ENCODE data around the gene CANX. TPM values are rescaled to one million over a fixed set of nuclear protein-coding genes. Genes with fewer than 3 reads are reported as not detected.

The CANX gene
- total and polyA plus RNA-seq, 2 of the 13 experiments (the other 11 are each of a cell fraction or from before 2014, with no cell fraction given) = 477 to 680 TPM

DNA sequence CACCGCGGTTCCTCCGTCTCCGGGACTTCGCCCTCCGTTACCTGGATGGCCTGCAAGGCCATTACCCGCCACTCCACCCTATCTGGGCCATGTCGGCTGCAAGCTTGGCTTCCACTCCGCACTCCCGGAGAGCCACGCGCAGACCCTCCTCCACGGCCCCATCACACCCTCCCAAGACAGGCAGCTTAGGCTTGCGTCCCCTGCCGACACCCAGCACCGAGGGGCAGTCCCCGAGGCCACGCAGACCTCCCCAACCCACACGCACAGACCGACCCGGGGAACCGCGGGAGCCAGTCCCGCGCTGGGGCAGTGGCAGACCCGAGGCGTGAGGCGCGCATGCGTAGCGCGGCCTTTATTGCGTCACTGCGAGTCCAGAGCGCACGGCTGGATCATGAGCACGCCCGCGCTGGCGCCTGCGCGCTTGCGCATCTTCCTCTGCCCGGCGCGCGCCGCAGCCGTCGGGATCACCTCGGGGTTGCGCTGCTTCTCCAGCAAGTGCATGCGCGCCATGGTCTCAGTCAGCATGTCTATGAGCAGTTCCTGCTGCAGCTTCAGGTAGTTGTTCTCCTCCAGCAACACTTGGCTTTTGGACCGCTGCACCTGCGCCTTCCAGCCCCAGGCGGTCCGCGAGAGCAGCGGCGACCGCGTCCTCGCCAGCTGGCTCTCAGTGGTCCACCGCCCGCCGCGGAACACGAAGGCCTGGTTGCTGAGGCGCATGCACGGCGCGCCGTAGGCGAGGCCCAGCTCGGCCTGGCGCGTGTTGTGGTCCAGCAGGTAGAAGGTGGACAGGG, 20.3 kb upstream of the CANX start (continued):
- no peak for TF ChIP-seq TRIM22 (IDR thresholded peaks at IDR 0.05)
- 0 out of 2 replicates have a peak, but pooled peaks have one; percentile 16 for TF ChIP-seq ZNF713 (CRISPR knock-in tag; IDR thresholded peaks at IDR 0.05)
- no peak for TF ChIP-seq PRPF4 (IDR thresholded peaks at IDR 0.05; ENCODE audit: low read depth, low read length, poor library complexity, severe bottlenecking)
- no peak; the same call in 1 of the 2 replicates for TF ChIP-seq NR2F6 (IDR thresholded peaks at IDR 0.05)
- peak; percentile 15; the same call in 1 of the 2 replicates for TF ChIP-seq NR2F6 (CRISPR knock-in tag; IDR thresholded peaks at IDR 0.05)
- TF ChIP-seq DMAP1 (CRISPR knock-in tag; IDR thresholded peaks at IDR 0.05) = peak; percentile 89
- peak; percentile 89 for TF ChIP-seq TBX2 (CRISPR knock-in tag; IDR thresholded peaks at IDR 0.05; ENCODE audit: borderline replicate concordance)
- TF ChIP-seq PPARG (CRISPR knock-in tag; conservative IDR thresholded peaks at IDR 0.05) = no peak; the same call in none of the 2 replicates
- TF ChIP-seq ATF7-NPFF (CRISPR knock-in tag; IDR thresholded peaks at IDR 0.05; ENCODE audit: low read depth) = peak; percentile 88
- TF ChIP-seq MAFF (IDR thresholded peaks at IDR 0.05; ENCODE audit: low read depth, low read length) = no peak; the same call in 1 of the 2 replicates
- no peak for TF ChIP-seq RFX5 (IDR thresholded peaks at IDR 0.05; ENCODE audit: low read depth, low read length)
- no peak for TF ChIP-seq SMARCC2 (IDR thresholded peaks at IDR 0.05)
- TF ChIP-seq FOSL2 (CRISPR knock-in tag; IDR thresholded peaks at IDR 0.05) = peak; percentile 47
- TF ChIP-seq SAFB2 (CRISPR knock-in tag; IDR thresholded peaks at IDR 0.05; ENCODE audit: borderline replicate concordance, low read depth) = peak; percentile 72; the same call in 1 of the 2 replicates
- TF ChIP-seq SMARCE1 (IDR thresholded peaks at IDR 0.05; ENCODE audit: borderline replicate concordance) = no peak
- TF ChIP-seq, protein P1, sequence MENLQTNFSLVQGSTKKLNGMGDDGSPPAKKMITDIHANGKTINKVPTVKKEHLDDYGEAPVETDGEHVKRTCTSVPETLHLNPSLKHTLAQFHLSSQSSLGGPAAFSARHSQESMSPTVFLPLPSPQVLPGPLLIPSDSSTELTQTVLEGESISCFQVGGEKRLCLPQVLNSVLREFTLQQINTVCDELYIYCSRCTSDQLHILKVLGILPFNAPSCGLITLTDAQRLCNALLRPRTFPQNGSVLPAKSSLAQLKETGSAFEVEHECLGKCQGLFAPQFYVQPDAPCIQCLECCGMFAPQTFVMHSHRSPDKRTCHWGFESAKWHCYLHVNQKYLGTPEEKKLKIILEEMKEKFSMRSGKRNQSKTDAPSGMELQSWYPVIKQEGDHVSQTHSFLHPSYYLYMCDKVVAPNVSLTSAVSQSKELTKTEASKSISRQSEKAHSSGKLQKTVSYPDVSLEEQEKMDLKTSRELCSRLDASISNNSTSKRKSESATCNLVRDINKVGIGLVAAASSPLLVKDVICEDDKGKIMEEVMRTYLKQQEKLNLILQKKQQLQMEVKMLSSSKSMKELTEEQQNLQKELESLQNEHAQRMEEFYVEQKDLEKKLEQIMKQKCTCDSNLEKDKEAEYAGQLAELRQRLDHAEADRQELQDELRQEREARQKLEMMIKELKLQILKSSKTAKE (CRISPR knock-in tag; IDR thresholded peaks at IDR 0.05; ENCODE audit: borderline replicate concordance) = peak; percentile 76
- TF ChIP-seq JDP2 (CRISPR knock-in tag; IDR thresholded peaks at IDR 0.05; ENCODE audit: borderline replicate concordance) = peak; percentile 72; the same call in 1 of the 2 replicates
- TF ChIP-seq, protein P2, sequence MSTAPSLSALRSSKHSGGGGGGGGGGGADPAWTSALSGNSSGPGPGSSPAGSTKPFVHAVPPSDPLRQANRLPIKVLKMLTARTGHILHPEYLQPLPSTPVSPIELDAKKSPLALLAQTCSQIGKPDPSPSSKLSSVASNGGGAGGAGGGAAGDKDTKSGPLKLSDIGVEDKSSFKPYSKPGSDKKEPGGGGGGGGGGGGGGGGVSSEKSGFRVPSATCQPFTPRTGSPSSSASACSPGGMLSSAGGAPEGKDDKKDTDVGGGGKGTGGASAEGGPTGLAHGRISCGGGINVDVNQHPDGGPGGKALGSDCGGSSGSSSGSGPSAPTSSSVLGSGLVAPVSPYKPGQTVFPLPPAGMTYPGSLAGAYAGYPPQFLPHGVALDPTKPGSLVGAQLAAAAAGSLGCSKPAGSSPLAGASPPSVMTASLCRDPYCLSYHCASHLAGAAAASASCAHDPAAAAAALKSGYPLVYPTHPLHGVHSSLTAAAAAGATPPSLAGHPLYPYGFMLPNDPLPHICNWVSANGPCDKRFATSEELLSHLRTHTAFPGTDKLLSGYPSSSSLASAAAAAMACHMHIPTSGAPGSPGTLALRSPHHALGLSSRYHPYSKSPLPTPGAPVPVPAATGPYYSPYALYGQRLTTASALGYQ (CRISPR knock-in tag; IDR thresholded peaks at IDR 0.05) = 0 out of 2 replicates have a peak, but pooled peaks have one; percentile 40
- TF ChIP-seq ZNF816 (CRISPR knock-in tag; IDR thresholded peaks at IDR 0.05; ENCODE audit: borderline replicate concordance) = peak; percentile 87; the same call in 1 of the 2 replicates
- no peak for TF ChIP-seq RNF219 (CRISPR knock-in tag; IDR thresholded peaks at IDR 0.05)
- TF ChIP-seq ZNF468 (CRISPR knock-in tag; IDR thresholded peaks at IDR 0.05) = peak; percentile 80; the same call in 1 of the 2 replicates

Data from HepG2 (cell line).